WTC11 (cell line): ENCODE data around the gene UPF3B.

Experiments
- CTCF ChIP-seq: fragments of 200-600 bp; IDR thresholded peaks from 2 replicates; pipeline ENCODE4 v1.8.0; 2022; ENCODE audit warnings: antibody characterized with exemption
- MAX ChIP-seq: sonication (generic); formaldehyde crosslinking; IDR thresholded peaks from 2 replicates; pipeline ENCODE4 v1.8.0; 2022; ENCODE audit warnings: mild to moderate bottlenecking, missing genetic modification reagents
- NFE2L1 ChIP-seq: sonication (generic); formaldehyde crosslinking; IDR thresholded peaks from 2 replicates; pipeline ENCODE4 v1.8.1; 2023; ENCODE audit warnings: missing genetic modification reagents
- ZBTB43 ChIP-seq: sonication (generic); formaldehyde crosslinking; IDR thresholded peaks from 2 replicates; pipeline ENCODE4 v1.8.1; 2023; ENCODE audit warnings: mild to moderate bottlenecking, missing genetic modification reagents
- ZNF121 ChIP-seq: sonication (generic); formaldehyde crosslinking; IDR thresholded peaks from 2 replicates; pipeline ENCODE4 v1.8.0; 2023; ENCODE audit warnings: missing genetic modification reagents
- ZNF232 ChIP-seq: sonication (generic); formaldehyde crosslinking; IDR thresholded peaks from 2 replicates; pipeline ENCODE4 v1.8.0; 2022; ENCODE audit warnings: mild to moderate bottlenecking, missing genetic modification reagents
- ZNF263 ChIP-seq: sonication (generic); formaldehyde crosslinking; IDR thresholded peaks from 2 replicates; pipeline ENCODE4 v1.8.1; 2022; ENCODE audit warnings: low read depth, mild to moderate bottlenecking, moderate library complexity, missing genetic modification reagents
- TF ChIP-seq, protein P1 (sequence below): sonication (generic); formaldehyde crosslinking; IDR thresholded peaks from 2 replicates; pipeline ENCODE4 v1.8.1; 2023; ENCODE audit warnings: mild to moderate bottlenecking, missing genetic modification reagents, borderline replicate concordance

GRCh38 chrX:119885554-119886428 lies 33.0 kb upstream of the UPF3B start:
- no peak for TF ChIP-seq CTCF
- TF ChIP-seq ZBTB43 (CRISPR knock-in tag): no peak
- TF ChIP-seq ZNF121 (CRISPR knock-in tag): no peak
- no peak for TF ChIP-seq ZNF232
- TF ChIP-seq NFE2L1 (CRISPR knock-in tag): no peak
- TF ChIP-seq ZNF263: no peak
- TF ChIP-seq MAX (CRISPR knock-in tag): no peak
- TF ChIP-seq, protein P1, sequence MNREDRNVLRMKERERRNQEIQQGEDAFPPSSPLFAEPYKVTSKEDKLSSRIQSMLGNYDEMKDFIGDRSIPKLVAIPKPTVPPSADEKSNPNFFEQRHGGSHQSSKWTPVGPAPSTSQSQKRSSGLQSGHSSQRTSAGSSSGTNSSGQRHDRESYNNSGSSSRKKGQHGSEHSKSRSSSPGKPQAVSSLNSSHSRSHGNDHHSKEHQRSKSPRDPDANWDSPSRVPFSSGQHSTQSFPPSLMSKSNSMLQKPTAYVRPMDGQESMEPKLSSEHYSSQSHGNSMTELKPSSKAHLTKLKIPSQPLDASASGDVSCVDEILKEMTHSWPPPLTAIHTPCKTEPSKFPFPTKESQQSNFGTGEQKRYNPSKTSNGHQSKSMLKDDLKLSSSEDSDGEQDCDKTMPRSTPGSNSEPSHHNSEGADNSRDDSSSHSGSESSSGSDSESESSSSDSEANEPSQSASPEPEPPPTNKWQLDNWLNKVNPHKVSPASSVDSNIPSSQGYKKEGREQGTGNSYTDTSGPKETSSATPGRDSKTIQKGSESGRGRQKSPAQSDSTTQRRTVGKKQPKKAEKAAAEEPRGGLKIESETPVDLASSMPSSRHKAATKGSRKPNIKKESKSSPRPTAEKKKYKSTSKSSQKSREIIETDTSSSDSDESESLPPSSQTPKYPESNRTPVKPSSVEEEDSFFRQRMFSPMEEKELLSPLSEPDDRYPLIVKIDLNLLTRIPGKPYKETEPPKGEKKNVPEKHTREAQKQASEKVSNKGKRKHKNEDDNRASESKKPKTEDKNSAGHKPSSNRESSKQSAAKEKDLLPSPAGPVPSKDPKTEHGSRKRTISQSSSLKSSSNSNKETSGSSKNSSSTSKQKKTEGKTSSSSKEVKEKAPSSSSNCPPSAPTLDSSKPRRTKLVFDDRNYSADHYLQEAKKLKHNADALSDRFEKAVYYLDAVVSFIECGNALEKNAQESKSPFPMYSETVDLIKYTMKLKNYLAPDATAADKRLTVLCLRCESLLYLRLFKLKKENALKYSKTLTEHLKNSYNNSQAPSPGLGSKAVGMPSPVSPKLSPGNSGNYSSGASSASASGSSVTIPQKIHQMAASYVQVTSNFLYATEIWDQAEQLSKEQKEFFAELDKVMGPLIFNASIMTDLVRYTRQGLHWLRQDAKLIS (CRISPR knock-in tag): no peak
